GM19035 (cell line): ENCODE results near the gene GPR15LG.

ENCODE experiments used
- ATAC-seq: cut with Tn5 transposase; IDR thresholded peaks from one replicate; pipeline ENCODE4 v1.9.1; 2021; ENCODE audit not compliant: unreplicated experiment

GPR15LG gene

GRCh38 chr10:84214046-84214572, 40.5 kb downstream of the GPR15LG start:
- peak; percentile 29 for ATAC-seq

- ATAC-seq, result peak; percentile 93
Observed at GRCh38 chr10:84214612-84215235, 41.1 kb downstream of the GPR15LG start.

- no peak for ATAC-seq
Observed at GRCh38 chr10:84216834-84217233, 43.2 kb downstream of the GPR15LG start.

- no peak for ATAC-seq
Observed at GRCh38 chr10:84217746-84218145, 44.1 kb downstream of the GPR15LG start.

GRCh38 chr10:84221916-84222315, 48.3 kb downstream of the GPR15LG start:
- no peak for ATAC-seq

DNA sequence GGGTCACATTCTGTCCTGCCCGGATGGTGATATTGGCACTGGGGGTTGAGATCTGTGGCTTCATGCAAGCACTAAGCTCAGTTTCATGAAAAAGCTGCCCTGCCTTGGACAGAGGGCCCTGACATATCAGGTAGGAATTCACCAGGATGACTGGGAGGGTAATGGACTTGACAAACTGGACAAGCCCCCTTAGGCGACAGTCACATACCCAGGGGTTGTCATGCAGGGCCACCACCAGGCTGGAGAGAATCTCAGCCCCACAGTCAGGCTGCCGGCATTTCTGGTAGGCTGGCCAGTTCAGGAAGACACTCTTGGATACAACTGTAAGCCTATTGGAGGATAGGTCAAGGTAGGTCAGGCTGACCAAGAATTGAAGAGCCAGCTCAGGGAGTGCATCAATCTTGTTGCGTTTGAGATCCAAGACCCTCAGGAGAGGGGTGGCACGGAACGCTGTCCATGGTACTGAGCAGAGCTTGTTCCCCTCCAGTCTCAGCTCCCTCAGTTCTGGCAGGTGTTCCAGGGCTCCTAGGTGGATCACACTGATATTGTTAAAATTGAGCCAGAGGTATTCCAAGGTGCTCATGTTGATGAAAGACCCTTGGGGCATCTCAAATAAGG, 50.9 kb downstream of the GPR15LG start:
- no peak for ATAC-seq

- no peak for ATAC-seq
Observed at GRCh38 chr10:84225427-84226173, 52.0 kb downstream of the GPR15LG start, which contains the start of gene LRIT2. TSS of gene LRIT2 (minus strand) at chr10:84225544. CDS start at chr10:84225520, 24 bp downstream.

GRCh38 chr10:84226616-84227015, 53.0 kb downstream of the GPR15LG start:
- no peak for ATAC-seq

DNA sequence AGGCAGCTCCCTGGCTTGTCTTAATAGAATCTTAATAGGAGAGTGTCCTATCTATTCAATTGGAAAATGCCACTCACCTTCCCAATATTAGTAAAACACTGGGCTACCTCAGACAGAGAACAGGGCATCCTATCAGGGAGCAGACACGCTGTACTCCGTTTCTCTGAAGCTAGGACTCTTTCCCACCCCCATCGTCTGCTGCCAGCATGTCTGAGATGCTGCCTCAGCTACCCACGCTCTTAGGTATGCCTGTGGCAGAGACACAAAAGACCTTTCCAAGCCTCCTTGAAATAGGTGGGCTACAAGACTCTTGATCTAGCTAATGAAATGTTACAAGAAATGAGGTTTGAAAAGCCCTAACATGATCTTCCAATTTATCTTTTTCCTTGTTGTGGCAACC, 54.2 kb downstream of the GPR15LG start:
- no peak for ATAC-seq

- no peak for ATAC-seq
Observed at GRCh38 chr10:84230359-84230758, 56.8 kb downstream of the GPR15LG start.

DNA sequence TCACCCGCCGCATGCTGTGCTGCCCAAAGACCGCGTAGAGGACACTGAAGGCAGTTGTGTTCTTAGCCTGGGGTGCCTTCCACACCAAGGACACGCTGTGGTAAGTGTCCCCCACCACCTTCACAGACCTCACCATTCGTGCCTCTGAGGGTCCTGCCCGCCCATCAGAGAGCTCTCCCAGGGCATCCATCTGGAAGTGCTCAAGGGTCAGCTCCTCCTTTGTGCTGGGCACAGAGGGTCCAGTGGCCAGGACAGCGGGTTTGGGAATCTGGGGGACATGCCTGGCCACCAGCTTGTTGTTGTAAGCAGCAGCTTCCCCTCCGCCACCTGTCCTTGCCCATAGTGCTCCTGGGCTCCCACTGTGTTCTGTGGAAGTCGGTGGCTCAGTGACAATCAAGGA, 58.8 kb downstream of the GPR15LG start:
- no peak for ATAC-seq

- ATAC-seq, result no peak
Observed at GRCh38 chr10:84233940-84234339, 60.3 kb downstream of the GPR15LG start.

GRCh38 chr10:84234479-84234878, 60.9 kb downstream of the GPR15LG start:
- ATAC-seq, result no peak
